SK-N-SH (cell line): ENCODE measurements around the gene IGFBP7. TPM values are rescaled to one million over a fixed set of nuclear protein-coding genes. Genes with fewer than 3 reads are reported as not detected.

ENCODE experiments used
- FOSL2 ChIP-seq: IDR thresholded peaks from 2 replicates; pipeline ENCODE4 v1.4.0; 2012; ENCODE audit warnings: low read depth, mild to moderate bottlenecking, moderate library complexity, borderline replicate concordance
- FOXJ3 ChIP-seq: sonication (generic); formaldehyde crosslinking; IDR thresholded peaks from 2 replicates; pipeline ENCODE4 v1.5.1; 2020; ENCODE audit warnings: mild to moderate bottlenecking, missing genetic modification reagents
- FOXM1 ChIP-seq: IDR thresholded peaks from 2 replicates; pipeline ENCODE4 v1.4.0; 2012; ENCODE audit warnings: low read depth, mild to moderate bottlenecking
- GABPA ChIP-seq: IDR thresholded peaks from 2 replicates; pipeline ENCODE4 v1.4.0; 2012; ENCODE audit warnings: low read depth, mild to moderate bottlenecking
- GATA2 ChIP-seq: sonication (generic); formaldehyde crosslinking; IDR thresholded peaks from 2 replicates; pipeline ENCODE4 v1.5.0; 2020; ENCODE audit warnings: mild to moderate bottlenecking, missing genetic modification reagents
- MEF2A ChIP-seq: IDR thresholded peaks from 2 replicates; pipeline ENCODE4 v1.4.0; 2012; ENCODE audit warnings: low read depth, borderline replicate concordance
- NFIC ChIP-seq: IDR thresholded peaks from 2 replicates; pipeline ENCODE4 v1.4.0; 2012; ENCODE audit warnings: borderline replicate concordance
- NRF1 ChIP-seq: IDR thresholded peaks from 2 replicates; pipeline ENCODE4 v1.6.1; 2012; ENCODE audit warnings: low read depth, mild to moderate bottlenecking, low read length
- POLR2AphosphoS5 ChIP-seq: IDR thresholded peaks from 2 replicates; pipeline ENCODE4 v1.6.1; 2012; ENCODE audit warnings: low read depth, low read length
- RCOR1 ChIP-seq: fragments of 150-350 bp; IDR thresholded peaks from 2 replicates; pipeline ENCODE4 v1.6.1; 2017; ENCODE audit warnings: antibody characterized with exemption, low read length
- RFX5 ChIP-seq: IDR thresholded peaks from 2 replicates; pipeline ENCODE4 v1.6.1; 2012; ENCODE audit warnings: mild to moderate bottlenecking, improper control_type of control experiment, low read length
- RXRA ChIP-seq: IDR thresholded peaks from 2 replicates; pipeline ENCODE4 v1.4.0; 2012; ENCODE audit warnings: low read depth, mild to moderate bottlenecking, borderline replicate concordance
- SIN3A ChIP-seq: IDR thresholded peaks from 2 replicates; pipeline ENCODE4 v1.6.1; 2012; ENCODE audit warnings: low read depth, mild to moderate bottlenecking, low read length, moderate library complexity, borderline replicate concordance
- TCF12 ChIP-seq: IDR thresholded peaks from 2 replicates; pipeline ENCODE4 v1.4.0; 2012
- TEAD4 ChIP-seq: IDR thresholded peaks from 2 replicates; pipeline ENCODE4 v1.4.0; 2012; ENCODE audit warnings: mild to moderate bottlenecking, borderline replicate concordance; ENCODE audit not compliant: insufficient read depth
- polyA plus RNA-seq, 3 experiments: library from polyadenylated mRNA; depleted of rRNA; stranded (reverse); fragments of >200 nt; gene quantifications; 2 replicates each; pipeline ENCODE4 v1.2.3, GENCODE V29; 2012
- small RNA-seq, 7 experiments: library from RNA; depleted of rRNA; stranded (forward); fragments of <200 nt; gene quantifications; one replicate each; pipeline ENCODE3, GENCODE V24; 2012
- TF ChIP-seq, protein P1 (sequence below): fragments of 150-350 bp; IDR thresholded peaks from 2 replicates; pipeline ENCODE4 v1.6.1; 2016; ENCODE audit warnings: mild to moderate bottlenecking, low read depth, low read length
- TF ChIP-seq, protein P2 (sequence below): fragments of 150-350 bp; IDR thresholded peaks from 2 replicates; pipeline ENCODE4 v1.6.1; 2017; ENCODE audit warnings: antibody characterized with exemption, low read length, low read depth, borderline replicate concordance
- TF ChIP-seq, protein P3 (sequence below): IDR thresholded peaks from 2 replicates; pipeline ENCODE4 v1.6.1; 2012; ENCODE audit warnings: mild to moderate bottlenecking, low read depth, low read length, moderate library complexity
- TF ChIP-seq, protein P4 (sequence below): IDR thresholded peaks from 2 replicates; pipeline ENCODE4 v1.4.0; 2012; ENCODE audit warnings: low read depth, borderline replicate concordance

Gene IGFBP7
- polyA plus RNA-seq, 1 of the 3 experiments (the other 2 are of a cell fraction): 0.38 TPM

DNA sequence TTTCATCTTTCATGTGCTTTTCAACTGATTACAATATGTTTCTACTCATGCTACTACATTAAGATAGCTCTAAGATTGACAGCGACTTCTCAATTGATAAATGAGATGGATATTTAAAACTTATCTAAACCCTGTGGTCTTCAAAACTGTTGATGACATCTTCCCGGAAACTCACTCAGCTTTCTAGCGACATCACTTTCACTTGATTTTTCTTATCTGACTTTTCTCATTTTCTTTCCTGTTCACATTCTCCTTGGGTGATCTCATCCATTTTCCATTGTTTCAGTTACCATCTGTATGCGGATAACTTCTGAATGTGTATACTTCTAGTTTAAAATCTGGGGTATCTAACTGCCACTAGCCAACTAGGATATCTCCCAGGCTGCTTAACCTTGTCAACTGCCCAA is 128.4 kb downstream of the IGFBP7 start (continued):
- TF ChIP-seq, protein P1, sequence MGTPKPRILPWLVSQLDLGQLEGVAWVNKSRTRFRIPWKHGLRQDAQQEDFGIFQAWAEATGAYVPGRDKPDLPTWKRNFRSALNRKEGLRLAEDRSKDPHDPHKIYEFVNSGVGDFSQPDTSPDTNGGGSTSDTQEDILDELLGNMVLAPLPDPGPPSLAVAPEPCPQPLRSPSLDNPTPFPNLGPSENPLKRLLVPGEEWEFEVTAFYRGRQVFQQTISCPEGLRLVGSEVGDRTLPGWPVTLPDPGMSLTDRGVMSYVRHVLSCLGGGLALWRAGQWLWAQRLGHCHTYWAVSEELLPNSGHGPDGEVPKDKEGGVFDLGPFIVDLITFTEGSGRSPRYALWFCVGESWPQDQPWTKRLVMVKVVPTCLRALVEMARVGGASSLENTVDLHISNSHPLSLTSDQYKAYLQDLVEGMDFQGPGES: no peak
- TF ChIP-seq RCOR1 (no peak), GABPA (no peak), RXRA (no peak), RFX5 (no peak), FOXM1 (no peak), NRF1 (no peak), TEAD4 (peak; percentile 38; the same call in 1 of the 2 replicates), NFIC (no peak), POLR2AphosphoS5 (no peak), MEF2A (no peak), SIN3A (no peak), FOSL2 (0 out of 2 replicates have a peak, but pooled peaks have one; percentile 5), FOXJ3 (CRISPR knock-in tag) (no peak), GATA2 (CRISPR knock-in tag) (no peak), TCF12 (peak; percentile 39; the same call in 1 of the 2 replicates)
- TF ChIP-seq, protein P2, sequence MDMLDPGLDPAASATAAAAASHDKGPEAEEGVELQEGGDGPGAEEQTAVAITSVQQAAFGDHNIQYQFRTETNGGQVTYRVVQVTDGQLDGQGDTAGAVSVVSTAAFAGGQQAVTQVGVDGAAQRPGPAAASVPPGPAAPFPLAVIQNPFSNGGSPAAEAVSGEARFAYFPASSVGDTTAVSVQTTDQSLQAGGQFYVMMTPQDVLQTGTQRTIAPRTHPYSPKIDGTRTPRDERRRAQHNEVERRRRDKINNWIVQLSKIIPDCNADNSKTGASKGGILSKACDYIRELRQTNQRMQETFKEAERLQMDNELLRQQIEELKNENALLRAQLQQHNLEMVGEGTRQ: no peak
- TF ChIP-seq, protein P3, sequence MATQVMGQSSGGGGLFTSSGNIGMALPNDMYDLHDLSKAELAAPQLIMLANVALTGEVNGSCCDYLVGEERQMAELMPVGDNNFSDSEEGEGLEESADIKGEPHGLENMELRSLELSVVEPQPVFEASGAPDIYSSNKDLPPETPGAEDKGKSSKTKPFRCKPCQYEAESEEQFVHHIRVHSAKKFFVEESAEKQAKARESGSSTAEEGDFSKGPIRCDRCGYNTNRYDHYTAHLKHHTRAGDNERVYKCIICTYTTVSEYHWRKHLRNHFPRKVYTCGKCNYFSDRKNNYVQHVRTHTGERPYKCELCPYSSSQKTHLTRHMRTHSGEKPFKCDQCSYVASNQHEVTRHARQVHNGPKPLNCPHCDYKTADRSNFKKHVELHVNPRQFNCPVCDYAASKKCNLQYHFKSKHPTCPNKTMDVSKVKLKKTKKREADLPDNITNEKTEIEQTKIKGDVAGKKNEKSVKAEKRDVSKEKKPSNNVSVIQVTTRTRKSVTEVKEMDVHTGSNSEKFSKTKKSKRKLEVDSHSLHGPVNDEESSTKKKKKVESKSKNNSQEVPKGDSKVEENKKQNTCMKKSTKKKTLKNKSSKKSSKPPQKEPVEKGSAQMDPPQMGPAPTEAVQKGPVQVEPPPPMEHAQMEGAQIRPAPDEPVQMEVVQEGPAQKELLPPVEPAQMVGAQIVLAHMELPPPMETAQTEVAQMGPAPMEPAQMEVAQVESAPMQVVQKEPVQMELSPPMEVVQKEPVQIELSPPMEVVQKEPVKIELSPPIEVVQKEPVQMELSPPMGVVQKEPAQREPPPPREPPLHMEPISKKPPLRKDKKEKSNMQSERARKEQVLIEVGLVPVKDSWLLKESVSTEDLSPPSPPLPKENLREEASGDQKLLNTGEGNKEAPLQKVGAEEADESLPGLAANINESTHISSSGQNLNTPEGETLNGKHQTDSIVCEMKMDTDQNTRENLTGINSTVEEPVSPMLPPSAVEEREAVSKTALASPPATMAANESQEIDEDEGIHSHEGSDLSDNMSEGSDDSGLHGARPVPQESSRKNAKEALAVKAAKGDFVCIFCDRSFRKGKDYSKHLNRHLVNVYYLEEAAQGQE: no peak
- TF ChIP-seq, protein P4, sequence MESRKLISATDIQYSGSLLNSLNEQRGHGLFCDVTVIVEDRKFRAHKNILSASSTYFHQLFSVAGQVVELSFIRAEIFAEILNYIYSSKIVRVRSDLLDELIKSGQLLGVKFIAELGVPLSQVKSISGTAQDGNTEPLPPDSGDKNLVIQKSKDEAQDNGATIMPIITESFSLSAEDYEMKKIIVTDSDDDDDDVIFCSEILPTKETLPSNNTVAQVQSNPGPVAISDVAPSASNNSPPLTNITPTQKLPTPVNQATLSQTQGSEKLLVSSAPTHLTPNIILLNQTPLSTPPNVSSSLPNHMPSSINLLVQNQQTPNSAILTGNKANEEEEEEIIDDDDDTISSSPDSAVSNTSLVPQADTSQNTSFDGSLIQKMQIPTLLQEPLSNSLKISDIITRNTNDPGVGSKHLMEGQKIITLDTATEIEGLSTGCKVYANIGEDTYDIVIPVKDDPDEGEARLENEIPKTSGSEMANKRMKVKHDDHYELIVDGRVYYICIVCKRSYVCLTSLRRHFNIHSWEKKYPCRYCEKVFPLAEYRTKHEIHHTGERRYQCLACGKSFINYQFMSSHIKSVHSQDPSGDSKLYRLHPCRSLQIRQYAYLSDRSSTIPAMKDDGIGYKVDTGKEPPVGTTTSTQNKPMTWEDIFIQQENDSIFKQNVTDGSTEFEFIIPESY: no peak

Small RNA genes lying within 50 kb of the gene (small RNA-seq; reads per million reads assigned to genes)
- gene RNU6-998P: 0 reads per million in 7 experiments

Other genes starting within 250 kb of the IGFBP7 start
- 6.0 and 7.9 TPM in 2 replicates for gene REST, start 202.5 kb downstream of the IGFBP7 start, polyA plus RNA-seq (2012; rRNA removed)
- 11.8 and 12.8 TPM in 2 replicates for gene NOA1, start 132.8 kb downstream of the IGFBP7 start, polyA plus RNA-seq (2012; rRNA removed)
- gene POLR2B, start 131.5 kb downstream of the IGFBP7 start, polyA plus RNA-seq (2012; rRNA removed): 58.5 and 71.5 TPM in 2 replicates